NCI-H146 treated with DMSO at 0.1 percent for 48 hours (cell line): ENCODE measurements around the gene GALNT9.
"Not testable (repeated sequence)": the region's sequence is repeated elsewhere in the genome, so short reads cannot be mapped to it uniquely, and the experiment has no call there.

Experiments
- DNase-seq: peaks from one replicate; lab custom pipeline; 2025; ENCODE audit not compliant: unreplicated experiment; lab: John Stamatoyannopoulos, UW

The GALNT9 gene

GRCh38 chr12:132237772-132238487 is 91.5 kb downstream of the GALNT9 start:
- no peak for DNase-seq

DNA sequence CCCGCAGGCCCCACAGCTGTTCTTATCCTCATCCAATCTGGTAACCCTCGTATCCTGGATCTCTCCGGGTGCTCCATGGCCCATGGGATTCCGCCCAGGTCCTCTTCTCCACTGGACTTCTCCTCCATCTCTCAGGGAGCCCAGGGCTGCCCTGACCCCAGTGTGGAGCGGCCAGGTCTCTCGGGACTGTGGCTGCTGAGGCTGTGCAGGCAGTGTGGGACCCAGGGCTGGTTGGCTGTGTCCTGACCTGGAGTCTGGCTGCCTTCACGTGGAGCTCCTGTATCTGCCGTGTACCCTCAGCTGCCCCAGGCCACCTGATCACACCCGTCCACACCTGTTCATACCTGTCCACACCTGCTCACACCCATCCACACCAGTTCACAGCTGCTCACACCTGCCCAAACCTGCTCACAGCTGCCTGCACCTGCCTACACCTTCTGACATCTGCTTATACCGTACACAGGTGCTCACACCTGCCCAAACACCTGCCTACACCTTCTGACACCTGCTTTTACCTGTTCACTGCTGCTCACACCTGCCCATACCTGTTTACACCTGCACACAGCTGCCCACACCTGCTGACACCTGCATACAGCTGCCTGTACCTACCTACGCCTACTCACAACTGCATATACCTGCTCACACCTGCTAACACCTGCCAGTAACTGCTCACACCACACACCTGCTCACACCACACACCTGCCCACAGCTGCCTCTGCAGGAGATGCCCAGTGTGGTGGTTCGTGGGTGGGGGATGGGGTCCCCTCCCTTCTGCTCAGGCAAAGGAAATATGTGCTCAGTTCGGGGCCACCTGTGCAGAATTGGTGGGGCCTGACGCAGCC is 92.2 kb downstream of the GALNT9 start:
- DNase-seq: no peak

DNA sequence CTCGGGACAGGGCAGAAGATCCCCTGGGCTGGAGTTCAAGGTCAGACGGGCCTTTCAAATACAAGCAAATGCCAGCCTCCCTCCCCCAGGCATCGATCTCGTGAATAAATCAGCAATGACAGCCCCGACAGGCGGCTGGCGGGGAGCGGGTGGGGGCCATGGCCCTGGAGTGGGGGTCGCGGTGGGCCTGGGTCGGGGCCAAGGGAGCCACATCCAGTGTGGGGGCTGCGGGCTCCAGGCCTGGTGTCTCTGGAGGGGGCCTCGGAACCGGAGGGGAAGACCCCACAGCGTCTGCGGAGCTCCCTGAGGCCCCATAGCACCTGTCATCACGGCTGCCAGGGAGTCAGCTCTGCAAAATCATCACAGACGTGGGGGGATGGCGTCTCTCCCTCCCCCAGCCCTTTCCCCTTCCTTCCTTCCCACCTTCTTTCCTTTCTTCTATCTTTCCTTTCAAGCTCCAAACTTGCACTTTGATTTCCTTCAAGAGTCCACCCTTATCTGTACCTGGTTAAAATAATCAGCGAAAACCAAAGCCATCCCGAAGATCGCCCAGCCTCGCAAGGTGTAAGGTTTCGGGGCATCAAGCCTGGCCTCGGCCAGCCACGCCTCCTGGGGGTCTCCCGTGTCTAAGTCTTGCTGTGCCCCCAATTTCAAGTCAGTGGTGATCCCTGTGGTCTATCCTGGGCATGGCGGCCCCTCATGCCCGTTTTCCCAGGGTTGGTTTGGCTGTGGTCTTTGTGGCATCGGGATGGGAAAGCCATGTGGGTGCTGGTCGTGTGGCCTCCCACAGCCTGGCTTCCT is 93.1 kb downstream of the GALNT9 start:
- no peak for DNase-seq

GRCh38 chr12:132235116-132235820 is 94.1 kb downstream of the GALNT9 start:
- no peak for DNase-seq

DNA sequence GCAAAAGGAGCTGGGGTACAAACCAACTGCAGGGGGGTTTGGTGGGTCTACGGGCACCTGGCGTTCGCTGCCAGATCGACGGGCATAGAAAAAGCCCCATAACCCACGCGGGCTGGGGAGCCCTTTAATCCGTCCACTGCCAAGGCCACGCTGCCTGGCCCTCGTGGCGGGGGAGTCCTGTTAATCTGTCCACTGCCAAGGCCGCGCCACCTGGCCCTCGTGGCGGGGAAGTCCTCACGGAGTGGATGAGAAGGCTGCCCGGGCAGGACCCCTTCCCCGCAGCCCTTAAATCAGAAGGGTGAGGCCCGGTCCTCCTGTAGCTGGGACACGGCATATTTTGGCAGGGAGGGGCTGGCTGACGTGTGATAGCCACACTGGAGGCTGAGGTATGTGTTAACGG is 99.0 kb downstream of the GALNT9 start:
- no peak for DNase-seq

- no peak for DNase-seq
These were observed 99.5 kb downstream of the GALNT9 start for GRCh38 chr12:132229926-132230325.

DNA sequence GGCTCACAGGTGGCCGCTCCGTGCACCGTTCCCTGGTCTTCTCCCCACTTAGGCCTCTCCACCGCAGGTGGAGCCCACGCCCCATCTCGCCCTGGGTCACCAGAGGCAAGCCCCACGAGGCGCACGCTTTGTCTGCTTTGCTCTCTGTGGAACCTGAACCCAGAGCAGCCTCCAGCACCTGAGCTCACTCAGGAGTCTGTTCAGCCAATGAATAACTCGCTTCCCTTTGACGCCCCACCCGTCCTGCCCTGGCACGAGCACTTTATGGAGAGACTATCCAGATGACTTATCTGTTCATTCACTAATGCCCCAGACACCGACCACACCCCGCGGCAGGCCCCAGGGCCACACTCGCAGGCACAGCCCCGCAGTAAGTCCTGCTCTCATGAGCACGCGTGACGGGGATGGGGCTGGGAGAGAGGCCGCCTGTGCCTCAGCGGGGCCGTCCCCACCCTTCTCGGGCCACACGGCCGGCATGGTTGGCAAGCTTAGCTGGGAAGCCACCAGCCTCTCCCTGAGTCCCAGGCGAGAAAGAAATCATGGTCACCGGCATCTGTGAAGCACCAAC is 100.1 kb downstream of the GALNT9 start:
- no peak for DNase-seq

- no peak for DNase-seq
These were observed 100.8 kb downstream of the GALNT9 start for GRCh38 chr12:132228476-132229192.

DNA sequence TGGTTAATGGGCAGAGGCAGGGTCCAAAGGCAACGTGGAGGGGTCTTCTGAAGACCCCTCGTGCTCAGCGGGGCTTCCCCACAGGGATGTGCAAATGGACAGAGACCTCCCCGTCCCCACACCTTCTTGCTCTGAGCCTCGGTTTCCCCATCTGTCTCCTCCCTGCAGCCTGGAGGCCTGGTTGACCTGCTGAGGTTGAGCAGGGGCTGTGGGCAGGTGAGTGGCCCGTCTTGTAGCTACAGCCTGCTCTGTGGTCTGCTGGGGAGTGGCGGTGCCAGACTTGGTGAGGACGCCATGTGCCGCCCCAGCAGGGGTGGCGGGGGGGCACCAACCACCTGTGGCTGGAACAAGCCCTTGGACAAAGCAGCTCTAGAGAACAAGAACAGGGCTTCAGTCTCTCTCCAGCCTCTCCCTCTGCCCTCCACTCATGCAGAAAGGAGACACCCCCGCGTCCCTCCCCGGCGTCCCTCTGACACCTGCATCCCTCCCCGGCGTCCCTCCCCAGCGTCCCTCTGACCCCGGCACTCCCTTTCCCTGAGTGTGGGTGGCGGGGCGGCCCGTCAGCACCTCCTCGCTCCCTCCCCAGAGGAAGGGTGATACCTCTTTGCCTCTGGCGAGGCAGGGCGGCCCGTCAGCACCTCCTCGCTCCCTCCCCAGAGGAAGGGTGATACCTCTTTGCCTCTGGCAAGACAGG is 101.5 kb downstream of the GALNT9 start:
- no peak for DNase-seq

DNA sequence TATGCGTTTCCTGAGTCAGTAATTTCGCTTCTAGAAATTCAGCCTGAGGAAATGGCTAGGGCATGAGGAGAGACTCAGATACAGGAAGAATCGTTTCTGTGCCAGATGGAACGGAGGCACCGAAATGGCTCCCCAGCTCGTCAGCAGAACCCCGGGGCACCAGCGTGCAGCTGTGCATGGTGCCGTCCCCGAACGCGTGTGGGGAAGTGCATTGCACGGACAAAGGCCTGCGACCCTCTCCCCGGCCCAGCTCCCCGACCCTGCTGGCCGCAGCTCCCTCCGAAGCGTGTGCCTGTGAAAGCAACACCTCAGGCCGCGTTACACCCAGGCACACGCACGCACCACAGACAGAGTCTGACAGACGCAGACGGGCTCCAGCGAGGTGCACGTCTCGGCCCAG is 102.3 kb downstream of the GALNT9 start:
- DNase-seq: no peak

DNA sequence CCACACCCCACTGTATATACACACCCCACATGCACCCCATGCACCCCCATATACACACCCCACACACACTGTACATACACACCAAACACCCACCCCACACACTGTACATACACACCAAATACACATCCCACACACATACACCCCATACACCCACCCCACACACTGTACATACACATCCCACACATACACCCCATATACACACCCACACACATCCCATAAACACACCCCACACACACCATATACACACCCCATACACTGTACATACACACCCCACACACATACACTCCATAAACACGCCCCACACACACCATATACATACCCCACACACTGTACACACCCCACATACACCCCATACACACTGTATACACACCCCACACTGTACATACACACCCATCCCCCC is 102.8 kb downstream of the GALNT9 start:
- DNase-seq: no peak

GRCh38 chr12:132225214-132225613 is 104.2 kb downstream of the GALNT9 start:
- DNase-seq: no peak

GRCh38 chr12:132224484-132224883 is 104.9 kb downstream of the GALNT9 start:
- no peak for DNase-seq

DNA sequence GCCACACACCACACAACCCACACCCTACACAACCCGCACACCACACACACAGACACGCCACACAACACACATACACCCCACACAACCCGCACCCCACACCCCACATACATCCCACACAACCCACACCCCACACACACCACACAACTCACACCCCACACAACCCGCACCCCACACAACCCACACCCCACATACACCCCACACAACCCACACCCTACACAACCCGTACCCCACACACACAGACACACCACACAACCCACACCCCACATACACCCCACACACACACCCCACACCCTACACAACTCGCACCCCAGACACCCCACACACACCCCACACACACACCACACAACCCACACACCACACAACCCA is 106.6 kb downstream of the GALNT9 start:
- DNase-seq: no peak

- DNase-seq: no peak
These were observed 107.1 kb downstream of the GALNT9 start for GRCh38 chr12:132222096-132222807.

DNA sequence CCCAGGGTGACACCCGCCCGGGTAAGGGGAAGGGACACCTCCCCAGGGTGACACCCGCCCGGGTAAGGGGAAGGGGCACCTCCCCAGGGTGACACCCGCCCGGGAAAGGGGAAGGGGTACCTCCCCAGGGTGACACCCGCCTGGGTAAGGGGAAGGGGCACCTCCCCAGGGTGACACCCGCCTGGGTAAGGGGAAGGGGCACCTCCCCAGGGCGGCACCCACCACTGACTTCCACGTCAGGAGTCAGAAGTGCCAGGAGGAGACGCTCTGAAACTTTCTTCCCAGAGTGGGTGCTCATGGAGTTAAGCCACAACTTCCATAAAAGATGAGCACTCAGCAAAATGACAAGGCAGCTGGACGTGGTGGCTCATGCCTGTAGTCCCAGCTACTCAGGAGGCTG is 109.6 kb downstream of the GALNT9 start:
- DNase-seq: not testable (repeated sequence)

GRCh38 chr12:132219323-132219722 is 110.1 kb downstream of the GALNT9 start:
- no peak for DNase-seq

DNA sequence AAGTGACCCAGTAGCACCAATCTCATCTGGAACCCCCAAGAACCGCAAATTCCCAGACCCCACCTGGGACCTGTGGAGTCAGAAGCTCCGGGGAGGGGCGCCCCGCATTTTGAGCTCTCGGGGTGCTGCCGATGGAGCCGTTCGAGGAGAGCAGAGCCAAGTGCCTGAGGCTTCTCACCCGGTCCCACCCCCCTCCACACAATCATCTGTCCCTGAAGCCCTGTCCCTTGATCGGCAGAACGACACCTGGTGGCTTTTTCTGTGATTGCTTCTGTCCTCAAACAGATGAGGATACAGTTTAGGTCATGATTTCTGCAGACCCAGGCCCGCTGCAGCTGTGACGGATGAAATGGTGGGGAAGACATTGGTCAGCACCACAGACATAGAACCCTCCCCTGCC is 110.5 kb downstream of the GALNT9 start:
- DNase-seq: peak; percentile 29

DNA sequence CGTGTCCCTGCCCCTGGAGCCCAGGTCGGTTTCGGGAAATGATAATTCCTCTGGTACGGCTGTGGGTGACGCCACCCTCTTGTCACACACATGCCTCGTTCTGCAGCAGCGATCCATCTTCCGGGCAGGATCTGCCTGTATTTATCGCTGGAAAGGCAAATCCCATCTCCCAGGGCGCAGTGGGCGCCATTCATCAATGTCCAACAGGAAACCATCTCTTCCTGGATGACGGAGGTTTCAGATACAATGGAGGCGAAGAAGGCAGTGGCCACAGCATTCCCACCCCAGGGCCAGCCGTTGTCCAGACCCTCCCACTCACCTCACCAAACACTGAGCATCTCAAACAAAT is 110.9 kb downstream of the GALNT9 start:
- DNase-seq: no peak
